Endometrial microvascular endothelial cells (primary cell): Measurements from ENCODE around the gene RRBP1. TPM values are rescaled to one million over a fixed set of nuclear protein-coding genes. Genes with fewer than 3 reads are reported as not detected.

Source experiments
- in situ Hi-C: cut with HindIII; loops from 2 replicates; pipeline ENCODE4 v1.10.0; 2017; ENCODE audit warnings: low sequenced_read_pairs, low pct_unique_long_range_greater_than_20kb; ENCODE audit errors: inconsistent ontology term
- total RNA-seq: library from RNA; depleted of rRNA; stranded (reverse); fragments of >200 nt; gene quantifications from one replicate; pipeline ENCODE4 v1.2.3, GENCODE V29; 2015; ENCODE audit errors: inconsistent ontology term

RRBP1 gene, protein sequence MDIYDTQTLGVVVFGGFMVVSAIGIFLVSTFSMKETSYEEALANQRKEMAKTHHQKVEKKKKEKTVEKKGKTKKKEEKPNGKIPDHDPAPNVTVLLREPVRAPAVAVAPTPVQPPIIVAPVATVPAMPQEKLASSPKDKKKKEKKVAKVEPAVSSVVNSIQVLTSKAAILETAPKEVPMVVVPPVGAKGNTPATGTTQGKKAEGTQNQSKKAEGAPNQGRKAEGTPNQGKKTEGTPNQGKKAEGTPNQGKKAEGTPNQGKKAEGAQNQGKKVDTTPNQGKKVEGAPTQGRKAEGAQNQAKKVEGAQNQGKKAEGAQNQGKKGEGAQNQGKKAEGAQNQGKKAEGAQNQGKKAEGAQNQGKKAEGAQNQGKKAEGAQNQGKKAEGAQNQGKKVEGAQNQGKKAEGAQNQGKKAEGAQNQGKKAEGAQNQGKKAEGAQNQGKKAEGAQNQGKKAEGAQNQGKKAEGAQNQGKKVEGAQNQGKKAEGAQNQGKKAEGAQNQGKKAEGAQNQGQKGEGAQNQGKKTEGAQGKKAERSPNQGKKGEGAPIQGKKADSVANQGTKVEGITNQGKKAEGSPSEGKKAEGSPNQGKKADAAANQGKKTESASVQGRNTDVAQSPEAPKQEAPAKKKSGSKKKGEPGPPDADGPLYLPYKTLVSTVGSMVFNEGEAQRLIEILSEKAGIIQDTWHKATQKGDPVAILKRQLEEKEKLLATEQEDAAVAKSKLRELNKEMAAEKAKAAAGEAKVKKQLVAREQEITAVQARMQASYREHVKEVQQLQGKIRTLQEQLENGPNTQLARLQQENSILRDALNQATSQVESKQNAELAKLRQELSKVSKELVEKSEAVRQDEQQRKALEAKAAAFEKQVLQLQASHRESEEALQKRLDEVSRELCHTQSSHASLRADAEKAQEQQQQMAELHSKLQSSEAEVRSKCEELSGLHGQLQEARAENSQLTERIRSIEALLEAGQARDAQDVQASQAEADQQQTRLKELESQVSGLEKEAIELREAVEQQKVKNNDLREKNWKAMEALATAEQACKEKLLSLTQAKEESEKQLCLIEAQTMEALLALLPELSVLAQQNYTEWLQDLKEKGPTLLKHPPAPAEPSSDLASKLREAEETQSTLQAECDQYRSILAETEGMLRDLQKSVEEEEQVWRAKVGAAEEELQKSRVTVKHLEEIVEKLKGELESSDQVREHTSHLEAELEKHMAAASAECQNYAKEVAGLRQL (N-terminal part only)
- total RNA-seq = 78.3 TPM

DNA sequence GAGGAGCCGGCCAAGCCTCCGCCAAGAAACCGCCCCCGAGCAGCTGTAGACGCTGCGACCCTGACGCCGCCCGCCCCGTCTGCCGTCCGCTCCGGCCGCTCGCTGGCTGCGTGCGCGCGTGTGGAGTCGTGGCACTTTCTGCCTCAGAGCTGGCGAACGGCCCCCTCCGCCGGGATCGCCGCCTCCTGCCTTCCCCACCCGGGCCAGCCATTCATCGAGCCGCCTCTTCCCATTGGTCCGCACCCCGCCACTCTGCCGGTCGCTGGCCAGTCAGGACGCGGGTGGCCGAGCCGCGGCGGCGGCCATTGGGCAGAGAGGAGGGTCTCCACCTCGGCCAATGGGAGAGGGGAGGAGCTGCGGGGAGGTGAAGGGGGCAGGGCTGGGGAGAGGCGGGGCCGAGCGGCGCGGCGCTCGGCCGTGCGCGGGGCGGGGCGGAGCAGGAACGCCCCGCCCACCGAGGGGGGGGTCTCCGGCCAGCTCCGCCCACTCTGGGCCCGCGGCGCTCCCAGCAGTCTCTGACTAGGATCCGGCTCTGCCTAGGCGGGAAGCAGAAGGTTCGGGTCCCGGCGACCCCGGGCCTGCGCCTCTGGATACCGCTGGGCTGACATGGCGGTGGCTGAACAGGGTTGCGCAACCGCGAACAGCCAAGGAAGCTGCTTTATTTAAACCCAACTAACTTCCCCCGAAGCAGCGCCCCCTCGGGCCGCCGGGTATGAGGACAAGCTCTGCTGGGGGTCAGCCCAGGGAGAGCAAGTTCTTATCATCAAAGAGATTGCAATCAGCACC, at the start of gene RRBP1:
Gene RRBP1 (minus strand): TSS at position 140 of the 786 bp plus-strand sequence. CDS start 21,735 bp downstream, outside the sequence.
- in situ Hi-C loops = no loop called here

DNA sequence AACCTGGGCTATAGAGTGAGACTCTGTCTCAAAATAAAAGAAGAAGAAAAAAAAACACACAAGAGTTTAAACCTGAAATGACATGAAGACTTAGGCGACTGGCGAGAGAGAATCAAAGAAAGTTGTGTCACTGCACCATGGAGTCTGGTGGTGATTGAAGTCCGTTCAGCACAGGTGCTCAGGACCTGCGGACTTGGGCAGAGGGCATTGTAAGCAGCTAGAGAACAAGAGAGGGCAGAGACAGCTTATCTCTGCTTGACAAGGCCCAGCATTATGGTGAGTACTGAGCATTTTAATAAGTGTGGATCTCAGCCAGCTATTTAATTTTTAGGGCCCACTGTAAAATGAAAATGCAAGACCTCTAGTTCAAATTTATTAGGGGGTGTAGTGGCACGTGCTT, 49.2 kb upstream of the RRBP1 start:
- in situ Hi-C loops = no loop called here

DNA sequence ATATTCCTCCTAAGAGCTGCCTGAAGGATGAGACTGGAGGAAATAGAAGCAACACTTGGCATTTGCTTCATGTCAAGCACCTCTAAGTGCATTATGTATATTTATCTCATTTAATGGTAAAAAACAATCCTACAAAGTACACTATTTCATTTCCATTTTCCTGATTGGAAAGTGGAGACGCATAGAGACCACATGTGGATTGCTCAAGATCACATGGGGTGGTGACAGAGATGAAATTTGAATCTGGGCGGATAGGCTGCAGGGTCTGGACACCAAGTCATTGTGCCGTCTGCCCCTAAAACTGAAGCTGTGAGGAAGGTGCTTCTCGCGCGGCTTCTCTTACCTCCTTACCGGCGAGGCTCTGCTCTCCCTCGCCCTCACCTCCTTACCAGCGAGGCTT, 48.0 kb upstream of the RRBP1 start:
- in situ Hi-C loops = no loop called here

DNA sequence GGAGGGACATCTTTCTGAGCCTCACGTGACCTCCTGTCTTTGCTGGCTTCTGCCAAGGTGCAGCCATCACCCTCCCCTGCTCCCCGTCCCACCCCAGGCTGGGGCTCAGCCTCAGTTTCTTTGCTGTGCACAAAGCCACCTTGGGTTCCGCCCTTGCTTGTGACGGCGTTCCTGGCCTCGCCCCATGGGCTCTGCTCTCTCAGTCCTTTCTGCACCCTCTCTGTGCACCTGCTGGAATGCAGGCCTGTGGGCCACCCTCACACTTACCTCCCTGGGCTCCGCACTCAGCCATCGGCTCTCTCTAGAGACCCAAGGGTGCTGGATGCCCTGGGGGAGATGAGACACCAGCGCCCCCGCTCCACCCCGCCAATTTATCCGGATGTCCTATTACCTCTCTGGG, 46.0 kb upstream of the RRBP1 start:
- in situ Hi-C loops = no loop called here

DNA sequence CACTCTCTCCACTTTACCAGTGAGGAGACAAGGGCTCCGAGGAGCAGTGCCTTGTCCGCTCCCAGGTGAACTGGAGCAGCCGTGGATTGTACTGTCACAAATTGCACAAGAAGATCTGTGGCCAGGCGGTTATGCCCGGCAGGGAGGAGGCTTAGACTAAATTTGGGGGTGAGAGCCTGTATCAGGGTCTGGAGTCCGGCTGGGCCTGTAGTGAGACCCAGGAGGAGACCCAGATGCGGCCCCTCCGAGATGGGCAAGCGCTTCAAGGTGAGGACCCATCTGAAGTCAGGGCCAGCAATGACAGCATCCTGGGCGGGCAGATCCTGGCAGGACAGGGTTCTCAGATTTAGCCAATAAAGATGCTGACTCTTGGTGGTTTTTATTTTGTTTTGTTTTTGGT, 45.3 kb upstream of the RRBP1 start:
- in situ Hi-C loops = no loop called here

DNA sequence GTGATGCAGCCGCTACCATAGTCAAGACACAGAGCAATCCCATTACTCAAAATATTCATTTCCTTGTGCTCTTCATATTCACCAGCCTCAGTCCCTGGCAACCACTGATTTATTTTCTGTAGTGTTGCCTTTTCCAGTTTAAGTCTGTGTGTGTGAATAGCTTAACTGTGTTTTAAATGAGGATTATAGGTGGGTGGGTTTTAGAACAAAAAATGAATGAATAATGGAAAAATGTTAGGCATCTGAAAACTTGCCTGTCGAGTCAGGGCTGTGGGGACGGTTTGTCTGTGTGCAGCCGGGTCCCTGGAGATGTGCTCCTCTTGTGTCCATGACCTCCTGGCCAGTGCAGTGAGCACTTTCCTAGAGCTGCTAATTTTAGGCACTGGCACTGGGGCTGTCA, 44.9 kb upstream of the RRBP1 start:
- in situ Hi-C loops = no loop called here

DNA sequence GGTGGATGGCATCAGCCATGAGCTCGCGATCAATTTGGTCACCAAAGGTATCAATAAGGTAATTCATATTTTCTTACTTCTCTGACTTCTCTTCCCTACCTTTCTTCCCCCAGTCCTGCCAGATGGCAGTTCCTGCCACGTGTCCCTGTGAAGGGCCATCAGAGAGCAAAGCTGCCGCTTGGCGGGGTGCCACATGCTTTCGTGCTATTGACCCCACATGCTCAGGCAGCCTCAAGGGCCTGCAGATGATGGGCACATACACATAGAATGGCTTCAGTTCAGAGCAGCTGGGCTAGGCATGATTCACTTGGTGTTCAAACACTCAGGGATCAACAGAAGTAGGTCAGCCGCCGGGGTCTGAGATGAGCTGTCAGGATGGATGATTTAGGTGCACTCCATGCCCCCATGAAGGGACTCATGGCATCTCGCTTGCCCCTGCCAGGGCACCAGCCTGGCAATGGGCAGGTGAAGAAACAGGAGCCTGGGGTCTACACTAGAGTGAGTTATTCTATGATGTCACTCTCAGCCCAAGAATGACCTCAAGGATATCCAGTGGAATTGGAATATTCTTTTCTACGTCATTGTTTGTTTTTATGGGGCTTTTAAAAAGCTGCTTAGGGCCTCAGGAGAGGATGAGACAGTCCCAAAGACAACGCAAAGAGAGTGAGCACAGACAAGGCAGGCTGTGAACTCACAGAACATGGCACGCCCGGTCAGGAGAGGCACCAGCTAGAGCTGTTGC, 43.2 kb upstream of the RRBP1 start:
- in situ Hi-C loops = no loop called here

DNA sequence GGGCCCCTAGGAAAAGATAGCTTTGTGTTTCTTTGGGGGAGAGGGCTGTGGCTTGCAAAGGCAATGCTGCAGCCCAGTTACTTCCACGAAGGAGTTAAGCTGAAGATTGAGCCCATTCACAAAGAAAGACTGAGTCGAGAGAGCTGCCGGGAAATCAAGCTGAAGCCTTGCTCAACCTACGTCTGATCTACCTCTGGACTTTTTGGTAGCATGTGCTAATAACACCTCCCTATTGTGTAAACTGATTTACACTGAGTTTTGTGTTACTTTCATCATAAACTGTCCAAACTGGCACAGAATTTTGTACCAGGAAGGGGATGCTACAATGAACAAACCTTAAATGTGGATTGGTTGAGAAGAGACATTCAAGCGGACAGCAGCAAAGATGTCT, 41.3 kb upstream of the RRBP1 start:
- in situ Hi-C loops = no loop called here

DNA sequence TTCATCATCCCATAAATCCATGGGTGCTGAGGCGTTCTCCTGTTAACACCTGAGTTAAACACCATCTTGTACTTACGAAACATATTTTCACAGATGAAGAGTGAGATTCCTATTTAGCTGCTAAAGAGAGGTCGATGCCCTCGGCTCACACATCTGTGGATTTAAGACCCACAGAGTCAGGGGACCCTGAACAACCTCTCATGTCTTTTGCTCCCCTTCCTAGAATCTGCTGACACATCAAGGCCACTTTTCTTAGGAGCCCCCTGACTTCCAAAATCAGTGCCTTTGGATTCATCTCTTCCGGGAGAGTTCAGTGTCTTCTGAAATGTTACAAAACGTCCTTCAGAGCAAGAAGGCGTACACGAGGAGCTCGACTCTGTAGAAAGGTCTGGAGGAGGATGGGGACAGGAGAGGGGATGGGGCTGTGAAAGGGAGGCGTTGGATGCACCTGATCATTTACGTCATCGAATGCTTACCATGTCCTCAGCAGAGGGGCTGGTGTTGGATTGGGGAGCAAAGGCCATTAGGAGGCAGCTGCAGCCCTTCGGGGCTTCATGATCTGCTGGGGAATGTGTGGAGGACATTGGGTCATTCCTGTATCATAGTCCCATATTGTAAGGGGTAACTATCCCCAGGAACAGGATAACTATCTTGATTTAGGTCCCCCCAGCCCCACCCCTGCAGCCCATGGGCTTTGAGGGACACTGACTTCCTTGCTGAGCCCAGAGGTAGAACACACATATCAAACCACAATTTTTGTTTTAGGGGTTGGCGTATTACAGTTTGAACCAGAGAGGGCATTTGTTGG, 40.7 kb upstream of the RRBP1 start:
- in situ Hi-C loops = no loop called here

DNA sequence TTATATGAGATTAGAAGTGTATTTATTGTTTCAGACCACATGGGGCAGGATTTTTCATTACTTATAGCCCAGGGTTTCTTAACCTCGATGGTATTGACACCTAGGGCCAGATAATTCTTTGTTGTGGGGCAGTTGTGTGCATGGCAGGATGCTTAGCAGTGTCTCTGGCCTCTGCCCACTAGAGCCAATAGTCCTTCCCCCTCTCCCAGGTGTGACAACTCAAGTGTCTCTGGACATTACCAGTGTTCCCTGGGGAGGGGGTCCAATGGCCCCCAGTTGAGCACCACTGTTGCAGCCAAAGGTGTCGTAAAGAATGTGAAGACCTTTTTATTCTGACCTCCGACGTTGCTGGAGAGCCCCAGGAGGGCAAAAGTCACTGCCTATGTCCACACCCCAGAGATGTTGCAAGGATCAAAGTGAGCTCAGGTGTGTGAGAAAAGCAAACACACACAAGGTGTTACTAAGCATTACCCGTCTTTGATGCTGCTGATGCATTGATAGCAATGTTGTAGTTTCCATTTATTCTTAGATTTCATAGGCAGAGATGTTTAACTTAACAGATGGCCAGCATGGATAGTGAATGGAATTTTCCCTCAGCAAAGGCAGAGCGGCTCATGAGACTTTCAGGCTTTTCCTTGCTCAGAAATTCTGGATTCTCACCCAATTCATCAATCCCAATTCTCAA, 39.9 kb upstream of the RRBP1 start:
- in situ Hi-C loops = no loop called here

DNA sequence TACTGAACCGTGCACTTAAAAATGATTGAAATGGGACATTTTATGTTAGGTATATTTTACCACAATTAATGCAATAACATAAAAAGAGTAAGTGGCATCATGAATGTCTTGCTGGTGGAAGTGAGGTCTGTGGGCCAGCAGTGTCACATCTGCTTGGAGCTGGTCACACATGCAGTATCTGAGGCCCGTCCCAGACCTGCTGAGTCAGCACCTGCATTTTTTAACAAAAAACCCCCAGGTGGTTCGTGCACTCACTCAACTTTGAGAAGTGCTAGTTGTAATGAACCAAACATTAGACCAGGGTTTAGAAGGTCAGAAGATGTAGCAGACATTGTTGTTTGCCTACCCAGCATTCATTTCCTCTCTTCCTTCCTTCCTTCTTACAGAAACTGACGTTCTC, 38.7 kb upstream of the RRBP1 start:
- in situ Hi-C loops = no loop called here

DNA sequence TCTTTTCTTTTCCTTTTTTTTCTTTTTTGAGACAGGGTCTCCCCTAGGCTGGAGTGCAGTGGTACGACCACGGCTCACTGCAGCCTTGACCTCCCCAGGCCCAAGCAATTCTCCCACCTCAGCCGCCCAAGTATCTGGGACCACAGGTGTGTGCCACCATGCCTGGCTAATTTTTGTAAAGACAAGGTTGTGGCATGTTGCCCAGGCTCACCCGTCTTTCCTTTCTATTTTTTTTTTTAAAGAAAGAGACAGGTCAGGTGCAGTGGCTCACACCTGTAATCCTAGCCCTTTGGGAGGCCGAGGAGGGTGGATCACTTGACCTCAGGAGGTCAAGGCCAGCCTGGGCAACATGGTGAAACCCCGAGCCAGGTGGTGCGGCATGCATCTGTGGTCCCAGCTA, 34.3 kb upstream of the RRBP1 start:
- in situ Hi-C loops = no loop called here

DNA sequence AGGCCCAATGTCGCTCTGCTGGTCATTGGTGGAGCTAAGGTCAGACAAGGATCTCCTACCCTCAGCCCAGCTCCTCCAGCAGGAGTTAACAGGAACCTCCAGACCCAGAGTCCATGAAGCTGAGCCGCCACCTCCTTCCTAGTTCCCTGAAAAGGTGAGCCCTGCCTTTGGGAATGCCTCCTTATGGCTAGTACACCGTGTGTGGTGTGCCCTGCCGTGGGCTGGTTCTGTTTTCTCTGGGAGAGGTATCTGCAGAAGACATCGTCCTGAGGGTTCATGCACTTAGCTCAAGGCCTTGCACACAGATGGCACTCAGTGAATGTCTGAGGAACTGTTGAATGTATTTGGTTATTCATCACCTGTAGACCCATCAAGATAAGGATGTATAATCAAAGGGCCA, 33.0 kb upstream of the RRBP1 start:
- in situ Hi-C loops = no loop called here

DNA sequence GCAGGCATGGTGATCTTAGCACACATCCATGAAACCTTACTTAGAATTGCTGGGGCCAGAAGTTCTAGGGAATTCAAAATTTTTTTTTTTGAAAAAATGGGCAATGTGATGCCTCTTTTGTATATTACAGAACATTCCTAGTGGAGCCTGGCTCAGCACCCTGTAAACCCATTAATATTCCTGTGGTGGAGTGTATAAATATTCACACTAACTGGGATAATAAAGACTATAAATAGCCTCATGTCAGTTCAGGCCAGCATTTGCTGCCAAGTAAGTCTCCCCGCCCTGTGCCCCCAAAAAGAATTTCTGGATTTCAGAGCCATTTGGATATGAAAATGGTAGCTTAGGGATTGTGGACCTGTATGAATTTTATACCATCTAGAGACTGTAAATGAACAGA, 32.6 kb upstream of the RRBP1 start:
- in situ Hi-C loops = no loop called here

DNA sequence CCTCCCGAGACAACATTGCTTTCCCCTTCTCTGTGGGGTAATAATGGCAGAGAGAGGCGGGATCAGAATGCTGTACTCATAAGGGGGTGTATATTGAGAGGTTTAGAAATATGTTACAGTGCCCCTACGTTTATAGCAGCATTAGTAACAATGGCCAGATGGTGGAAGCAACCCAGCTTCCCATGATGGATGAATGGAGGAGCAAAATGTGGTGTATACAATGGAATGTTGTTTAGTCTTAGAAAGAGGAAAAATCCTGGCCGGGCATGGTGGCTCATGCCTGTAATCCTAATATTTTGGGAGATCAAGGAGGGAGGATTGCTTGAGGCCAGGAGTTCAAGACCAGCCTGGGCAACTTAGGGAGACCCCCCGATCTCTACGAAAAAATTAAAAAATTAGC, 30.7 kb upstream of the RRBP1 start:
- in situ Hi-C loops = no loop called here

DNA sequence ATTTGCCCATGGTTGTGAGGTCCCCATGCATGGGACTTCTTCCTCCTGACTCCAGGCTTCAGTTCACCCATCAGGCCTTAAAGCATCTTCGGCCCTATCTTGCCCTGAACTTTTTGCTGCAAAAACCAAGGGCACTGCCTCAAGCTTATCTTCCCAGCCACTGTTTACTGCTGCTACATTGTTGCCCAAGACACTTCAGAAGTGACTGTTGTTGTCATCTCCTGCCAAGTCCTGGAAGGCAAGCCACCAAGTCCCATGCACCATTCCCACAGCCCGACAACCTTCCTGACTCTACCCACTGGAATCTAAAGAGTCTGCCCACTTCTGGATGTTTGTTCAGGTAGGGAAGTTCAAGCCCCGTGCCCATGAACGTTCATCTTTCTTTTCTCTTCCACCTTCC, 30.2 kb upstream of the RRBP1 start:
- in situ Hi-C loops = no loop called here

DNA sequence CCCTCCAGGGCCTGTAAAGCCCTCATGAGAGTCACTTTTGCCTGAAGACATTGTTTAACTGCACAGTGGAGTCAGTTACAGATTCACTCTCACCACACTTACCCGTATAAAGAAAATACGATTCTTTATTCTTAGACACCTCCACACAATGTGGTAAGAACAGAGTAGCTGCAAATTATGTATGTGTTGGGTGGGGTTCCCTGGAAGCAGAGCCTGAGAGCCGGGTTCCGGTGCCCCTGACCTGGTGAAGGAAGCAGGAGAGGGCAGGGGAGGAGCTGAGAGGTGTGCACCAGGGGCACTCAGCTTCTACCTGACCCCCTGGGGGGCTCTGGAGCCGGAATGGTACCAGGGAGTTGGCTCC, 29.2 kb upstream of the RRBP1 start:
- in situ Hi-C loops = no loop called here
